Vagina (tissue), 2 donors: ENCODE data around the gene CNTNAP1. TPM values are rescaled to one million over a fixed set of nuclear protein-coding genes. Genes with fewer than 3 reads are reported as not detected.
A peak's percentile ranks its signal among the peaks of the same experiment; 100 is the strongest.

Experiments used
- DNase-seq, 2 donors: peaks; one replicate each; pipeline ENCODE4 v3.0.0-alpha.2; 2017; ENCODE audit errors: extremely low spot score in 2 of 2
- H3K27ac ChIP-seq: fragments of 200-600 bp; sonication (generic); one replicate; pipeline ENCODE4 v1.5.1; 2019
- H3K27me3 ChIP-seq: fragments of 200-600 bp; sonication (generic); one replicate; pipeline ENCODE4 v1.5.1; 2019
- H3K36me3 ChIP-seq, 2 donors: fragments of 200-600 bp; sonication (generic); one replicate each; pipeline ENCODE4 v1.5.1; 2017 to 2019
- H3K4me1 ChIP-seq: fragments of 200-600 bp; sonication (generic); one replicate; pipeline ENCODE4 v1.5.1; 2019
- H3K4me3 ChIP-seq, 2 donors: fragments of 200-600 bp; sonication (generic); 1 replicate in 1 of 2; 2 replicates in 1 of 2; pipeline ENCODE4 v1.5.1; 2016 to 2019
- H3K9me3 ChIP-seq: fragments of 200-600 bp; sonication (generic); one replicate; pipeline ENCODE4 v1.5.1; 2019
- POLR2A ChIP-seq, 2 donors: fragments of 450-650 bp; IDR thresholded peaks; one replicate each; pipeline ENCODE4 v1.6.1; 2017; ENCODE audit warnings: antibody characterized with exemption in 2 of 2, mild to moderate bottlenecking in 2 of 2, moderate library complexity in 2 of 2
- POLR2AphosphoS5 ChIP-seq, 2 donors: sonication (generic); formaldehyde crosslinking; IDR thresholded peaks; one replicate each; pipeline ENCODE4 v1.9.0; 2017; ENCODE audit warnings: antibody characterized with exemption in 2 of 2, mild to moderate bottlenecking in 2 of 2, low read depth in 1 of 2; ENCODE audit not compliant: insufficient read depth in 1 of 2
- intact Hi-C: fragments of 100-400 bp; cut with DNase I; formaldehyde crosslinking; loops from one replicate; pipeline ENCODE4 v1.15.1; 2023
- total RNA-seq: library from RNA; depleted of rRNA; stranded (reverse); fragments of >200 nt; gene quantifications from one replicate; pipeline ENCODE4 v1.2.3, GENCODE V29; 2016
- TF ChIP-seq, protein P1 (sequence below), 3 experiments: fragments of 450-650 bp in 2 of 3; fragments of 200-600 bp in 1 of 3; sonication (generic) in 1 of 3; IDR thresholded peaks; one replicate each; pipeline ENCODE4 v1.5.1; 2017 to 2019; ENCODE audit warnings: antibody characterized with exemption in 3 of 3, mild to moderate bottlenecking in 2 of 3, moderate library complexity in 2 of 3

The CNTNAP1 gene
- total RNA-seq, 1 donor from 2014 or later, result 5.9 TPM

DNA sequence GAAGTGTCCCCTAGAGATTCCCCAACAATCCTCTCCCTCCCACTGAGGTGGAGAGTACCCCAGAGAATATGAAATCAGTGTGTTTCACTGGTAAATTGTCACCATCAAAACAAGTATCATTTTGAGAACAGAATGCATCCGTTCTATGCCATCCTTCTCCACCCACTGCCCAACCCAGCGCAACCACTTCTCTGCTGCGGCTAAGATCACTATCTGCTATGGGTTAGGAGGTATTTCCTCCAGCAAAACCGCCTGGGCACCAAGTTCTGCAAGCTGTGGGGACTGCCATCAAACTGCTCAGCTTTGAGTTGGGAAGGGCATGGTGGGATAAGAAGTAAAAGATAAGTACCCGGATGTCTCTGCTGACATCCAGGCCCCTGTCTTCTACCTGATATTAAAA lies 24.4 kb downstream of the CNTNAP1 start:
- no peak for TF ChIP-seq POLR2AphosphoS5 (IDR thresholded peaks at IDR 0.05; ENCODE audit: insufficient read depth in 1 of 2, low read depth in 1 of 2)
- TF ChIP-seq, protein P1, sequence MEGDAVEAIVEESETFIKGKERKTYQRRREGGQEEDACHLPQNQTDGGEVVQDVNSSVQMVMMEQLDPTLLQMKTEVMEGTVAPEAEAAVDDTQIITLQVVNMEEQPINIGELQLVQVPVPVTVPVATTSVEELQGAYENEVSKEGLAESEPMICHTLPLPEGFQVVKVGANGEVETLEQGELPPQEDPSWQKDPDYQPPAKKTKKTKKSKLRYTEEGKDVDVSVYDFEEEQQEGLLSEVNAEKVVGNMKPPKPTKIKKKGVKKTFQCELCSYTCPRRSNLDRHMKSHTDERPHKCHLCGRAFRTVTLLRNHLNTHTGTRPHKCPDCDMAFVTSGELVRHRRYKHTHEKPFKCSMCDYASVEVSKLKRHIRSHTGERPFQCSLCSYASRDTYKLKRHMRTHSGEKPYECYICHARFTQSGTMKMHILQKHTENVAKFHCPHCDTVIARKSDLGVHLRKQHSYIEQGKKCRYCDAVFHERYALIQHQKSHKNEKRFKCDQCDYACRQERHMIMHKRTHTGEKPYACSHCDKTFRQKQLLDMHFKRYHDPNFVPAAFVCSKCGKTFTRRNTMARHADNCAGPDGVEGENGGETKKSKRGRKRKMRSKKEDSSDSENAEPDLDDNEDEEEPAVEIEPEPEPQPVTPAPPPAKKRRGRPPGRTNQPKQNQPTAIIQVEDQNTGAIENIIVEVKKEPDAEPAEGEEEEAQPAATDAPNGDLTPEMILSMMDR (IDR thresholded peaks at IDR 0.05), result no peak
- no peak for TF ChIP-seq POLR2A (IDR thresholded peaks at IDR 0.05)
- no peak for DNase-seq
- intact Hi-C loops, result loop anchor here (10.0 kb wide), 1 partner anchor 108 kb away; no protein-coding TSS in a partner anchor
- Histone ChIP-seq H3K4me3 (no peak overlapping the region), H3K9me3 (no peaks in the 10 kb centered on the region), H3K27me3 (no peaks in the 10 kb centered on the region), H3K27ac (no peak overlapping the region), H3K4me1 (no peaks in the 10 kb centered on the region), H3K36me3 (peaks cover 7 to 100% of the 10 kb centered on the region in 2 donors)

DNA sequence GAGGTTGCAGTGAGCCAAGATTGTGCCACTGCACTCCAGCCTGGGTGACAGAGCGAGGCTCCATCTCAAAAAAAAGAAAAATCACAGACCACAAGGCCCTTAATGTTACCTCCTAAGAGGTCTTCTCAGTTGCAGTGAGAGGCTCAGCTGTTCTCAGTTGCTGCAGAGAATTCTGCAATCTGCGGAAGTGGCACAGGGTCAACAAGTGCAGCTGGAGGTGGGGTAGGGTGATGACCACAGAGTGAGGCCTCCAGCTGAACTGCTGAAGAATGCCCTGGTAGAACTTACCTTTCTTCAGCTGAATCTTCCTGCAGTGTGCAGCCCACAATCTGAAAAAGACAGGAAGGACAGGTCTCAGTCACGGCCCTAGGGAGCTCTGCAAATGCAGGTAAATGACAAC lies 26.3 kb downstream of the CNTNAP1 start:
- intact Hi-C loops, result loop anchor here (10.0 kb wide), 1 partner anchor 106 kb away; no protein-coding TSS in a partner anchor
- no peaks in the 10 kb centered on the region for H3K4me1 ChIP-seq
- no peak for DNase-seq
- H3K4me3 ChIP-seq, result no peak overlapping the region
- H3K27me3 ChIP-seq, result no peaks in the 10 kb centered on the region
- H3K36me3 ChIP-seq, result peaks cover 13 to 100% of the 10 kb centered on the region in 2 donors
- TF ChIP-seq POLR2A (IDR thresholded peaks at IDR 0.05), result no peak
- TF ChIP-seq POLR2AphosphoS5 (IDR thresholded peaks at IDR 0.05; ENCODE audit: insufficient read depth in 1 of 2, low read depth in 1 of 2), result no peak
- TF ChIP-seq, protein P1 (IDR thresholded peaks at IDR 0.05), result no peak
- H3K27ac ChIP-seq, result no peak overlapping the region
- no peaks in the 10 kb centered on the region for H3K9me3 ChIP-seq

DNA sequence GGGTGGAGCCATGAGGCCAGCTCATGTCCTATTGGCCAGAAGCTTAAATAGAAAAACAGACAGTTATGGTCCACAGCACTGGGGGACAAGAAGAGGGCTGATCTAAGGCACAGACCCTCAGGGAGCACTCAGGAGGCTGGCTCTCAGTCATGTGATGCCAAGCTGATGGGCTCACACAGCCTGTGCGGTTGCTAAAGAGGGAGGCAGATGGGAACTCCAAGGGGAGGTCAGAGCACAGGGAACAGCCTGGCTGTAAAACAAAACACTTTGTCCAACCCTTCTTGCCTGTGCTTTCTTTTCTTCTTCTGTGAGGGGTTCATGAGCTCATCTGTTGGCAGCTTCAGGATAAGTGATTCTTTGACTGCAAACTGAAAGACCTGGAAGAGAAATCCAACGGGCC lies 27.2 kb downstream of the CNTNAP1 start:
- Histone ChIP-seq H3K27ac (no peak overlapping the region), H3K36me3 (peaks cover 10 to 98% of the 10 kb centered on the region in 2 donors), H3K4me3 (no peak overlapping the region), H3K9me3 (no peaks in the 10 kb centered on the region), H3K4me1 (no peaks in the 10 kb centered on the region), H3K27me3 (no peaks in the 10 kb centered on the region)
- no peak for DNase-seq
- intact Hi-C loops, result loop anchor here (10.0 kb wide), 1 partner anchor 105 kb away; no protein-coding TSS in a partner anchor
- TF ChIP-seq POLR2A (IDR thresholded peaks at IDR 0.05), result no peak
- TF ChIP-seq, protein P1 (IDR thresholded peaks at IDR 0.05), result no peak
- TF ChIP-seq POLR2AphosphoS5 (IDR thresholded peaks at IDR 0.05; ENCODE audit: insufficient read depth in 1 of 2, low read depth in 1 of 2), result no peak

DNA sequence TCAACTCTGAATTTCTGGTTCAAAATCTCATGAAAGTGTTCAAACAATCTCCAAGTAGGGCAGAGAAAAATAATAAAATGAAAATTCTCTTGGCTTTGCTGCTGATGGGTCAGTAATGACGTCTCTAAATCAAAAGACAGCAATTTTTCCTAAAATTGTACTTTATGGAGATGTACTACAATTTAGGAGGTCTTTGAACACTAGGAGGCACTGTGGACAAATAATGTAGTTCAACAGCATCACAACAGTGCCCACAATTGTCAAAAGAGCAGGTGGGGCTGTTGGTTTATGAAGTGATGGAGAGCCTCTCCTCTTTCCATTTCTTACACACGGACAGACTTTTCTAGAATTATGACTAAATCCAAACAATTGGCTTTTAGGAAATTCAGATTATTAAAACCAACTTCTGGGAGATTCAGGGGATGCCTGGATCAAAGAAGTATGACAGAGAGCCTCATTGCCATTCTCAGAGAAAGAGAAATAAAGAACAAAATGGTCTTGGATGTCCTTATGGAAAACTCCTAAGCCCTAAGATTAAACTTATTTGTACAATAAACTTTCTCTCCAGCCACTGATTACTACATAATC lies 38.8 kb downstream of the CNTNAP1 start:
- Histone ChIP-seq H3K27me3 (no peaks in the 10 kb centered on the region), H3K36me3 (peaks cover 0 to 91% of the 10 kb centered on the region in 2 donors), H3K9me3 (no peaks in the 10 kb centered on the region), H3K4me1 (no peaks in the 10 kb centered on the region), H3K27ac (no peak overlapping the region), H3K4me3 (no peak overlapping the region)
- no peak for DNase-seq
- TF ChIP-seq POLR2A (IDR thresholded peaks at IDR 0.05) (no peak), POLR2AphosphoS5 (IDR thresholded peaks at IDR 0.05; ENCODE audit: insufficient read depth in 1 of 2, low read depth in 1 of 2) (peak in 1 of 2 donors; percentile 41)
- TF ChIP-seq, protein P1 (IDR thresholded peaks at IDR 0.05), result peak; percentile 54 to 73 (median 57)
- intact Hi-C loops, result loop anchor here (2.0 kb wide), 1 partner anchor 42 kb away; no protein-coding TSS in a partner anchor

DNA sequence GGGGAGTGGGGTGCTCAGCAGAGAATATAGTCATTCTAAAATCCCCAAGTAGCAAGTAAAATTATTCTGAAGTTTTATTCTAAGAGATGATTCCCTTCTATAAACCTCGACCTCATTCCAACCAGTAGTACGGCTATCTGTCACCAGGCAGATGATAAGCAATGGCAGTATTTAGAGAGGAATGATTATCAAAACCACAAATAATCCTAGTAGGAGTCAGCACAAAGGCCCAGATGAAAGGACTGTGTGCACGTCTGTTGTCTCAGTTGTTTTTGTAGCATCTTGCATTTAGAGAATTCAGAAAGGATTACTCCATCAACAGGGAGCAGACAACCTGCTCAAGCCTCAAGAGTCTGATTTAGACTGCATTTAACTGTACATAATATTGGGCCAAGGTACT lies 41.3 kb downstream of the CNTNAP1 start:
- Histone ChIP-seq H3K9me3 (no peaks in the 10 kb centered on the region), H3K4me1 (no peaks in the 10 kb centered on the region), H3K27ac (no peak overlapping the region), H3K36me3 (peaks cover 0 to 93% of the 10 kb centered on the region in 2 donors), H3K27me3 (no peaks in the 10 kb centered on the region), H3K4me3 (no peak overlapping the region)
- no peak for DNase-seq
- intact Hi-C loops, result no loop called here
- TF ChIP-seq, protein P1 (IDR thresholded peaks at IDR 0.05), result no peak
- TF ChIP-seq POLR2A (IDR thresholded peaks at IDR 0.05) (no peak), POLR2AphosphoS5 (IDR thresholded peaks at IDR 0.05; ENCODE audit: insufficient read depth in 1 of 2, low read depth in 1 of 2) (no peak)
